Loucy (cell line): Measurements from ENCODE around the gene SHC3.

Source experiments
- H2AFZ ChIP-seq: fragments of 200-600 bp; sonication (generic); 2 replicates; pipeline ENCODE4 v1.6.0; 2016; ENCODE audit warnings: antibody characterized with exemption, mild to moderate bottlenecking, low read length, moderate library complexity
- H3F3A ChIP-seq: fragments of 200-600 bp; 2 replicates; pipeline ENCODE4 v1.6.0; 2016; ENCODE audit warnings: antibody characterized with exemption, low read depth, mild to moderate bottlenecking
- H3K27me3 ChIP-seq: fragments of 200-600 bp; sonication (generic); 2 replicates; pipeline ENCODE4 v1.6.1; 2014; ENCODE audit warnings: low read length, mild to moderate bottlenecking; ENCODE audit not compliant: insufficient read depth, poor library complexity, severe bottlenecking
- H3K36me3 ChIP-seq: fragments of 200-600 bp; sonication (generic); 2 replicates; pipeline ENCODE4 v1.6.1; 2016; ENCODE audit warnings: low read length; ENCODE audit not compliant: insufficient read depth
- H3K4me1 ChIP-seq: fragments of 200-600 bp; sonication (generic); 2 replicates; pipeline ENCODE4 v1.5.1; 2014; ENCODE audit warnings: low read length, mild to moderate bottlenecking; ENCODE audit not compliant: insufficient read depth, poor library complexity, severe bottlenecking
- H3K4me2 ChIP-seq: fragments of 200-600 bp; sonication (generic); 2 replicates; pipeline ENCODE4 v1.6.0; 2014; ENCODE audit warnings: antibody characterized with exemption, low read length, low read depth, mild to moderate bottlenecking; ENCODE audit not compliant: poor library complexity, severe bottlenecking
- H3K4me3 ChIP-seq: fragments of 200-600 bp; sonication (generic); 2 replicates; pipeline ENCODE4 v1.5.1; 2014; ENCODE audit warnings: low read length, mild to moderate bottlenecking, mixed read lengths; ENCODE audit not compliant: poor library complexity, severe bottlenecking
- H3K79me2 ChIP-seq: fragments of 200-600 bp; sonication (generic); 2 replicates; pipeline ENCODE4 v1.6.1; 2014; ENCODE audit warnings: low read length; ENCODE audit not compliant: insufficient read depth
- H3K9ac ChIP-seq: fragments of 200-600 bp; sonication (generic); 2 replicates; pipeline ENCODE4 v1.6.0; 2014; ENCODE audit warnings: mild to moderate bottlenecking, low read depth, low read length, moderate library complexity; ENCODE audit not compliant: poor library complexity, severe bottlenecking
- H3K9me2 ChIP-seq: fragments of 200-600 bp; sonication (generic); replicated peaks from 2 replicates; pipeline ENCODE4 v1.6.1; 2016; ENCODE audit warnings: low read depth, low read length, mixed read lengths
- H3K9me3 ChIP-seq: fragments of 200-600 bp; sonication (generic); 2 replicates; pipeline ENCODE4 v1.6.1; 2014; ENCODE audit warnings: mild to moderate bottlenecking, antibody characterized with exemption, low read length, low read depth; ENCODE audit not compliant: insufficient read depth
- H4K20me1 ChIP-seq: fragments of 200-600 bp; sonication (generic); 2 replicates; pipeline ENCODE4 v1.6.0; 2014; ENCODE audit warnings: antibody characterized with exemption, low read length, mild to moderate bottlenecking; ENCODE audit not compliant: insufficient read depth, poor library complexity, severe bottlenecking
- CTCF ChIP-seq: fragments of 200-600 bp; sonication (generic); conservative IDR thresholded peaks from 2 replicates; pipeline ENCODE4 v1.5.1; 2014; ENCODE audit warnings: mild to moderate bottlenecking, antibody characterized with exemption, low read length
- EZH2phosphoT487 ChIP-seq: fragments of 200-600 bp; IDR thresholded peaks from 2 replicates; pipeline ENCODE4 v1.6.1; 2018; ENCODE audit warnings: antibody characterized with exemption, mild to moderate bottlenecking, moderate library complexity, borderline replicate concordance

Gene SHC3

GRCh38 chr9:89219637-89220036 lies 41.0 kb upstream of the SHC3 start:
- H3K4me3 ChIP-seq = no peak overlapping the region
- no peaks in the 10 kb centered on the region for H3K9me3 ChIP-seq
- H4K20me1 ChIP-seq = no peaks in the 10 kb centered on the region
- no peaks in the 10 kb centered on the region for H3K9me2 ChIP-seq
- no peaks in the 10 kb centered on the region for H3F3A ChIP-seq
- H3K36me3 ChIP-seq = no peaks in the 10 kb centered on the region
- H3K4me2 ChIP-seq = no peak overlapping the region
- no peak overlapping the region for H2AFZ ChIP-seq
- H3K79me2 ChIP-seq = no peaks in the 10 kb centered on the region
- TF ChIP-seq EZH2phosphoT487 = no peak
- no peak for TF ChIP-seq CTCF
- no peaks in the 10 kb centered on the region for H3K27me3 ChIP-seq
- H3K9ac ChIP-seq = no peak overlapping the region
- no peaks in the 10 kb centered on the region for H3K4me1 ChIP-seq

GRCh38 chr9:89218040-89218928 lies 39.7 kb upstream of the SHC3 start:
- no peaks in the 10 kb centered on the region for H3K9me2 ChIP-seq
- H3K36me3 ChIP-seq = no peaks in the 10 kb centered on the region
- H3K9me3 ChIP-seq = no peaks in the 10 kb centered on the region
- no peaks in the 10 kb centered on the region for H3K27me3 ChIP-seq
- no peaks in the 10 kb centered on the region for H3F3A ChIP-seq
- no peak overlapping the region for H3K9ac ChIP-seq
- H3K79me2 ChIP-seq = no peaks in the 10 kb centered on the region
- H3K4me2 ChIP-seq = no peak overlapping the region
- H2AFZ ChIP-seq = no peak overlapping the region
- H4K20me1 ChIP-seq = no peaks in the 10 kb centered on the region
- H3K4me3 ChIP-seq = no peak overlapping the region
- no peak for TF ChIP-seq EZH2phosphoT487
- no peak for TF ChIP-seq CTCF
- no peaks in the 10 kb centered on the region for H3K4me1 ChIP-seq

- no peaks in the 10 kb centered on the region for H4K20me1 ChIP-seq
- H3K9me2 ChIP-seq = no peaks in the 10 kb centered on the region
- H3K79me2 ChIP-seq = no peaks in the 10 kb centered on the region
- no peak overlapping the region for H3K4me3 ChIP-seq
- H3F3A ChIP-seq = no peaks in the 10 kb centered on the region
- no peak overlapping the region for H2AFZ ChIP-seq
- no peaks in the 10 kb centered on the region for H3K27me3 ChIP-seq
- no peak overlapping the region for H3K4me2 ChIP-seq
- TF ChIP-seq EZH2phosphoT487 (no peak), CTCF (no peak)
- no peaks in the 10 kb centered on the region for H3K9me3 ChIP-seq
- no peaks in the 10 kb centered on the region for H3K4me1 ChIP-seq
- H3K36me3 ChIP-seq = no peaks in the 10 kb centered on the region
- no peak overlapping the region for H3K9ac ChIP-seq
Measured at GRCh38 chr9:89215342-89215741, 36.7 kb upstream of the SHC3 start.
